Retina (tissue), 1 donor: ENCODE data around the gene PLXND1.

Experiments
- DNase-seq: peaks from one replicate; pipeline ENCODE4 v3.0.0-alpha.2; 2016

Gene PLXND1

DNA sequence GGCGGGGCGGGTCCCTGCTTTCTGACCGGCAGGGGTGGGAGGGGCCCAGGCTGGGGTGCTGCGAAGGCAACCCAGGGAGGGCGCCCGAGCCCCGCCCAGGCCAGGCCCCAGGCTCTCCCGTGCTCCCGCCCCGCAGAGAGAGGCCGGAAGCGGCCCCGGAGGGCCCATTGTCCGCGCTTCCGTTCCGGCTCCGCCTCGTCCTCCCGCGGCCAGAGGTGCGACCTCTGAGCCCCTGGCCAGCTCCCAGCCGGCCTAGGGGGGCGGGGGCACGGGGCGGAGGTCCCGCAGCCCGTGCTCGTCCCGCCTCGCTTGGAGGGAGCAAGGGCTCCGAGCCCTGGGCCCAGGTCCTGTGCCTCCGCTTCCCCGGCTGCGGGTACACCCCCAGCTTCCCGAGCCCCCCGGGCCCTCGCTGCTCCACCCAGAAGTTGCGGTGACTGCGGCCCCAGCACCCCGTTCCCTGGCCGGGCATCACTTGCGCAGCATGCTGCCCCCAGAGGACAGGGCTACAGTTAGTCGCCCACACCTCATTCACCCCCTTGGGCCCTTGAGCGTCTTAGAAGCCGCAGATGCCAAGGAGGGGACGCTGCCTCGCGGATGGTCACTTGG, 20.4 kb upstream of the PLXND1 start:
- DNase-seq = peak; percentile 81

DNA sequence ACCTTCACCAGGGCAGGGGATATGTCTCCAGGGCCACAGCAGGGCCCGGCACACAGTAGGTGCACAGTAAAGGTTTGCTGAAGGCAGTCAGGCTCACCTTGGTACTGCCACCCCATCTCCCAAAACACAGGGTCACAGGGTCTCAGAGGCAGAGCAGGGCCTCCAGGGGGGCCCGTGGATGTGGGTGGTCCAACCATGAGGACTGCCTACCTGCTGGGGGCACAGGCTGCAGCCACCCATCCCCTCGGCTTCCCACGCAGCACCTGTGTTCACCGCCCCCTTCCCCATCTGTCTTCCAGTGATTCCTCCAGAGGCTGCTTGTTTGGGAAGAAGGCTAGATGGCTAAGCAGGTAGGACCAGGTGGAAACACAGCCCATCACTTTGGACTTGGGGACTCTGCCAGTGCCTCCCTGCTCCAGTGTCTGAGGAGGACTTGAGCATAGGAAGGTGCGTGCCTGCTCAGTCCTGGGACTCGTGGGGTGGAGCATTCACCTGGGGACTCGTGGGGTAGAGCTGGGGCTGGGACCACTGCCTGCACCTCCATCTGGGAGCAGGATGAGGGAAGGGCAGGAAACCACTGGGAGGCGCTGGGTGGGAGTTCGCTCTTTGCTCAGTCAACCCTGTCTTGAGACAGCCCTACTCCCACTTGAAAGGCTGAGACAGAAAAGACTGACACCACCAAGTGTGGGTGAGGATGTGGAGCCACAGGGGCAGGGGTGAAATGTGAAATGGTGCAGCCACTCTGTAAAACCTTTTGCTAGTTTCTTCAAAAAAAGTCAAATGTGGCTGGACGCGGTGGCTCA, 18.8 kb upstream of the PLXND1 start:
- DNase-seq = no peak

DNA sequence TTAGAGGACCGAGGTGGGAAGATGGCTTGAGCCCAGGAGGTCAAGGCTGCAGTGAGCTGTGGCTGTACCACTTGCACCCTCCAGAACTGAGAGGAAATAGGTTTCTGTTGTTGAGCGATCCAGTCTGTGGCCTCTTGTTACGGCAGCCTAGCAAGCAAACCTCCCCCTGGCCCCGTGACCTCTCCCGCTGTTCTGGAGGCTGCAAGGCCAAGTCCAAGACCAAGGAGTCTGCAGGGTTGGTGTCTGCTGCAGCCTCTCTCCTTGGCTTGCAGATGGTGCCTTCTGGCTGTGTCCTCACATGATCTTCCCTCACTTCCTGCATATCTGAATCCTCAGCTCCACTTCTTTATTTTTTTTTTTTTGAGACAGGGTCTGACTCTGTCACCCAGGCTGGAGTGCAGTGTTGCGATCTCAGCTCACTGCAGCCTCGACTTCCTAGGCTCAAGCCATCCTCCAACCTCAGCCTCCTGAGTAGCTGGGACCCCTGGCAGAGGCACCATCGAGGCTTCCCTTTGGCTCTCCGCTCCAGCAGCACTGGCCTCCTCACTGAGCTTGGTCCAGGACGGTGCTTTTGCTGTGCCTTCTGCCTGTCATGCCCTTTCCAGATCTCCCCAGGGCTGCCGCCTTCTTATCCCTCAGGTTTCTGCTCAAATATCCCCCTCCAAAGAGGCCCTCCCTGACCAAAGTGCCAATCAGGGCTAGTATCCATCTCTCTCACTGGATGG, 18.0 kb upstream of the PLXND1 start:
- no peak for DNase-seq

DNA sequence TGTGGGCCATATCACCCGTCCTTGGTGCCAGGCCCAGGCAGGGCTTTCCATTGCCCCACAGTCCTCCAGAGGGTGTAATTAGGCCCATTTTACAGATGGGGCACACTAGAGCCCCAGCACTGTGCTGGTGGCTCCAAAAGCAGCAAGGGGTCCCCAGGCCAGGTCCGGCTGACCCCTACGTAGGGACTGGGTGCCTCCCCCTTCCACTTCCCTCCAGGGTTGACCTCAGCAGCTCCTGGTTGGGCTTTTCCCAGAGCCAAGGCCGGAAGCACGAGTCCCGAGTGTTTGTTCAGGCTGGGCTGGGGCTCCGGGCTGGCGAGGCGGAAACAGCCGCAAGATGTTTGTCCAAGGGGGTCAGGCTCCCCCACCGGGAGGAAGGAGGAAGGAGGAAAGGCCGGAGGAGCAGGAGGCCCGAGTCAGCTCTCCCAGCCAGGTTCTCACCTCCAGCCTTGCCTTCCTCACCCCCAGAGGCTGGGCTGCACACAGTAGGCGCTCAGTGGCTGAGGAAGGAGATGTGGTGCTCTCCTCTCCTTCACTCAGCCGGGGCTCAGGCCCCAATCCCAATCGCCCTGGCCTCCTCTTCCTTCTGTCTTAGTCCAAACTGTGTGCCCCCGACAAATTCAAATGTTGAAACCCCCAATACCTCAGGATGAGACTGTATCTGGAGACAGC, 17.1 kb upstream of the PLXND1 start:
- DNase-seq = no peak

DNA sequence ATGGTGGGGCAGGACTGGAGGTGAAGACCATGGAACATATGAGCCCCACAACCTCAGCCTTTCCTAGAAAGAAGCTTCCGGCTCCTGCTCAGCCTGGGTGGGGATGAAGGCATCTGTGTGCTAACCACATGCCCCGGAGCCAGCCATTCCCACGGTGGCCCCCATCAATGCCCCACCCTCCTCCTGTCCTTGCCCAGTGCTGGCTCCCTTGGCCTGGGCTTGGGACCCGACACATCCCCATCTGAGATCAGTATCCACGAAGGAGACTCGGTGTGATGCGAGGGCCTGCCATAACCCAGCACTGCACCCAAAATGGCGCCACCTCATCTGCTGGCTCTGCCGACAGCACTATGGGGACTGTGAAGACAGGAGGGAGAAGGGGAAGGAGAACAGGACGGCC, 16.5 kb upstream of the PLXND1 start:
- DNase-seq = no peak

DNA sequence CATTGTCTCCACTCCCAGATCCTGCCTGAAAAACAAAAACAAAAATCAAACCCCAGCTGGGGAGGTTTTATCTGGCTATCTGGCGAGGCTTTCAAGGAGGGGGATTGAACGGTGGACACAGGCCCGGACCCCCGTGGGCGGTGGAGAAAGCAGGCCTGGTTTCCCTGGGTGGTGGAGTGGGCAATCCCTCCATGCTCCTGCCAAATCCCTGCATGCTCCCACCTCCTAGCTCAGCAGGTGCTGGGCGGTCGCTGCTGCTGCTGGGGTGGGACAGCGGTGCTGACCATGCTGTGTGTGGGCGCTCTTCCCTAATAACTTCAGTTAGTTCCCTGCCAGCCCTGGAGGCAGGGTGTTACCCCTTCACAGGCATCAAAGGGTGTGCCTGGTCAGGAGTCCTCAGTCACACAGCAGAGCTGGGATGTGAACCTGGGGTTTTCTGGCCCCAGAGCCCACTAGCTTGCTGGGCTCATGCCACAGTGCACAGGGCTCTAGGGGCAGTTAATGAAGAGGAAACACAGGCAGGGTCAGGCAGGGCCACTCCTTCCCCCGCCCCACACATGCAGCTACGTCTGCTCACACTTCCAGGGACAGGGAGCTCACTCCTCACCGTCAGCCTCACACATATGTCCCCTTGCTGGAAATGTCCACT, 15.9 kb upstream of the PLXND1 start:
- DNase-seq = no peak

DNA sequence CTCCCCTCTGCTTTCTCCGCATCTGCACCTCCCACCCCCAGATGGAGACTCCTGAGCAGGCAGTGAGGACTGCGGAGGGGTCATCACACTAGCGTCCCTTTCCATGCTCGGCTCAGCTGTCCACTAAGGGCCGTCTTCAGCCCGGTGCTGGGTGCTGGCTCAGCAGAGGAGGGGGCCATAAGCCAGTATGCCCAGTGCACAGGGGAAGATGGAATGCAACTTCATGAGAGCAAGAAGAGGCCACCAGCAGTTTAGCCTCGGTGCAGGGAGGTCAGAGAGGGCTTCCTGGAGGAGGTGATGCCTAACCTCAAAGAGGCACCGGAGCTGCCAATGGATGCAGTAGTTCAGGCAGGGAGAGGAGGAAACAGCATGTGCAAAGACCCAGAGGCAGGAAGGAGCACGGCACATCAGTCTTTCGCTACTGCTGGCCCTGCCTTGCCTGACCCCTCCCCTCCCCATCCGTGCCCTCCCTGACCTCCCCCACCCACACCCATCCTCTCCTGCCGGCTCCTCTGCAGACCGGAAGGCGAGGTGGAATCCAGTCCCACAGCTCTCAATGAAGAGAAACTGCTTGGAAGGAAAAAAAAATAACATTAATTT, 15.2 kb upstream of the PLXND1 start:
- DNase-seq = no peak

DNA sequence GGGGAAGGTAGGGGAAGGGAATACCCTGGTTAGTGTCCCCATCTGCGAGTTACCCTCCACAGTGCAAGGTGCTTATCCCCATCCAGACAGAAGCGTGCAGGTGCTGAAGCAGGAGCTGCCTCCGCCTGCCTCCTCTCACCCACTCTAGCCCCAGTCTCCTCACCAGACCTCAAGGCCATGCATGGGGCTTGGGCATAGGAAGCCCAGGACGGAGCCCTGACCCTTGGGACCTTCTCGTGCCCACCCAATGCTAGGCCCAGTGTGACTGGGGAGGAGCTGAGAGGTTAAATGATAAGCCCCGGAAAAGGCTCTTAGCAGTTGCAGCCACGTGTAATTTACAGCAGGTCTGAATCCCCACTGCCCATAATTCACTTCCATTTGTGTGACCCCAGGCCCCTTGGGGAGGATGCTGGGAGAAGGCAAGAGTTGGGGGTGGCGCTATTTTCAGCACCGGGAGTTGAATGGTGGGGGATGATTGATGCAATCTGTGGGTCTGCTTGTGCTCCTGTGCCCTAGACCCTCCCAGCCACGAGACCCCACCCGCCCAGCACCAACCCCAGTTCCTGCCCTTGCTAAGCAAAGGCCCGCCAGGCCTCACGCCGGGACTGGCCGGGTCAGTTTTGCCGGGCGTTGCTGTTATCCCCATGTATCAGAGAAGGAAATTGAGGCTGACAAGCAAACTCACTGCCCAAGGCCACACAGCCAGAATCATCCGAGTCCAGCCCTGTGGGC, 14.5 kb upstream of the PLXND1 start:
- no peak for DNase-seq

DNA sequence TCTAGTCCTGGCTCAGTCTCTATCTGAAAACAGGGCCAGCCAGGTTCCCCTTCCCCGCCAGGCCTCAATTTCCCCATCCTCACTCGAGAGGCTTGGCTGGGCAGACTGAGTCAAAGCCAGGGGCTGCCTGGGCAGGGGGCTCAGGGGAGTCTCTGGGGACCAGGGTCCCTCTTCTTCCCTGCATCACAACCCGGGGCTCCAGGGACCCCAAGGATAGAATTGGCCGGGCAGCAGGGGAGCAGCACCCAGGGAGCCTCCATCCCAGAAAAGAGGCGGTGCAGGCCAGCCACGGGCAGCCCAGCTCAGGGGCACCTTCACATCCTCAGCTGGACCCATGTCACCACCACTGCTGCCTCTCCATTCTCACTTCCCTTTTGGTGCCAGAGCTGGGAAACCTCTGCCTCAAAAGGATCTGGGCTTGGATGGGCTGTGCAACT, 13.3 kb upstream of the PLXND1 start:
- DNase-seq = no peak

DNA sequence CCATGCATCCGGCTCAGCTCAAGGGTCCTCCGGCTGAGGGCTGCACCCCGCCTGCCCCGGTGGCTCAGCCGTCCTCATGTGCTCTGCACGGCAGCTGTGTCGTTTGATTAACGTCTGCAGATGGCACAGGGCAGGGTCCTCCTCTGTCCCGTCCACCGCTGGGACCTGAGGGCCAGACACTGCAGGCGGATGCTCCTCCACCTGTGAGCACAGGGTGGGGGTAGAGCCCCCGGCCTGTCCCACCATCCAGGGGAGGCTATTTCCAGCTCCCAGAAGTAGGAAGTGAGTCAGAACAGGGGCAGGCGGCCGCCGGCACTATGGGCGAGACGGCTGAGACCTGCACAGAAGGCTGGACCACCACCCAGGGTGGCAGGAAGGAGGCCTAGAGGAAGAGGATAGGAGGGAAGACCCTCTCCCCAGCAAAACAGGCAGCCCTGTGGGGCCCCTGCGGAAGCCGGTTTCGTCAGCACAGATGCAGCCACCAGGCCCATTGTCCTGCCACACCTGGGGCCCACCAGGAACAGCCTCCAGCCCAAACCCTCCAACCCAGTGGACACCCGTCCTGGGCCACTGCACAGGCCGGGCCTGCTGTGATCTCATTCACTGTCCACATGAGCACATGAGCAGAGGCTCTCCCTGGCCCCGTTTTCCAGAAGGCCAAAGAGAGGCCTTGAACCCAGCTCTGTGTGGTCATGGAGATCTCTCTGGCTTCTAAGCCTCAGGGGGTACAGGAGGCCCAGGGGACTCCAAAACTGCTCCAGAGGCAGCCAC, 12.6 kb upstream of the PLXND1 start:
- DNase-seq = no peak

DNA sequence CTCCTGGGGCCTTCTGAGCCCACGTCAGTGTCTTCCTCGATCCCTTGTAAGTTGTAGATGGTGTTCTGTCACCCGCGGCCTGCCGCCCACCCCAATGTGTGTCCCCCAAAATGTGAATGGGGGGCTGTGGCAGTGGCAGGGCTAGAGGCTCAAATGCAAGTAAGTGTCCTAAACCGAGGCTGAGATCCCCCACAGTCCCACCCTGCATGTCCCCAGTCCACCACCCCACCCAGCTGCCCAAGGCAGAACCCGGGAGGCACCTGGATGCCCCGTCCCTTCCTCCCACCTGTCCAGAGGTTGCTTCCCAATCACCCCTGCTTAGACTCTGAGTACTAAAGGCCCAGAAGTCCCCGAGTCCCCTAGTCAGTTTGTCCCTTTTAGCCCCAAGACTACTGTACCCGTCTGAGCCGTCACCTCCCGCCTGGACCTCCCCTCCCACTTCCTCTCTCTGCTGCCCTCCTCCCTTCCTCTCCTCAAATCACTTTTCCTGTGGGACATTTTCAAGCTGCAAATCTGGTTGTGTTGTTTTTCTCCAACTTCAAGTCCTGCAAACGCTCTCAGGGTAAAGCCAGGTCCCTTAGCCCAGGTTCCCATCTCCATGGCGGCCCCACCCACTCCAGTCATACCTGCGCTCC, 11.8 kb upstream of the PLXND1 start:
- no peak for DNase-seq

DNA sequence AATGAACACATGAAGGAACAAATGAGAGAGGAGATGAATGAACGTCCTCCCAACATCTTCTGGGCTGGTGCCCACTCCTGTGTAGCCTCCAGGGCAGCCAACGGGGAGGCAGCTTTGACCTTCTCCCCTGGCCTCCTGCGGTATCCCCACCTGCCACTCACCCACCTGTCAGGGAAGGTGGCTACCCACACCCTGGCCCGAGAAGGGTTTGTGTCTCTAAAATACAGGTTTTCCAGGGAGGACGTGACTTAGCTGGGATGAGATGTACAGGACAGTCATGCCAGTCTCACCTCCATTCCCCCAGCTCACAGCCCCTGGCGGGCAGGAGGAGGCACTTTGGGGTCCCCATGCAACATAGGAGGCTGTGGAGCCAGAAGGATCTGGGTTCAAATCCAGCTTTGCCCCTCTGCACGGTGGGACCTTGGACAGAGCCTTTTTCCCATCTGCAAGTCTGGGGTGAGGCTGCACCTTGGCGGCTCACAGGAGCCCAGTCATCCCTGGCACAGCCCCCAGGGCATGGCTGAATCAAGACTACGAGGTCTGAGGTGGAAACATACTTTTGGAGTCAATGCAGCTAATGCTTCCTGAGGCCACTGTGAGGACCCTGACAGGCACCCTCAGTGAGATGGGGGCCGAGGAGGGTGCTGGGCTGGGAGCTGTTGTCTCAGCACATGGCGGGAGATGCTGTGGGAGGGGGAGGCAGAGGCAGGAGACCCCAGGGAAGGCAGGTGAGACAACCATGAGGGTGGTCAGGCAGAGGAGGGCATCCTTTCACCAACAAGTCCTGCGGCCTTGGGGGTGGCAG, 11.1 kb upstream of the PLXND1 start:
- DNase-seq = no peak

DNA sequence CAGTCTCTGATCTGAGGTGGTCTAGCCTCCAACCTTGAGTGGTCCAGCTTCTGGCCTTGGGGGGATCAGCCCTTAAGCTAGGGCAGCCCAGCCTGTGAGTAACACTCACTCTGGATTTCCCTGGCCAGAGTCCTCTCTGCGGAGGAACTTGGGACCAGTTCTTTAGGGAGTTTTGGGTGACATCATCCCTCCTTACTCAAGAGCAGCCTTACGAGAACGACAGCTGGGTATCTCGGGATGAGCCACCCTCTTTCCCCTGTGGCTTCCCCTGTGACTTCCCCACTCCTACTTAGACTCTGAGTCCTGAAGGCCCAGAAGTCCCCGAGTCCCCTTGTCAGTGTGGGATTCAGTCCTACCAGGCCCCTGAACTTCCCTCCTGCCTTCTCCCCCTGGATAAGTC, 10.2 kb upstream of the PLXND1 start:
- no peak for DNase-seq

DNA sequence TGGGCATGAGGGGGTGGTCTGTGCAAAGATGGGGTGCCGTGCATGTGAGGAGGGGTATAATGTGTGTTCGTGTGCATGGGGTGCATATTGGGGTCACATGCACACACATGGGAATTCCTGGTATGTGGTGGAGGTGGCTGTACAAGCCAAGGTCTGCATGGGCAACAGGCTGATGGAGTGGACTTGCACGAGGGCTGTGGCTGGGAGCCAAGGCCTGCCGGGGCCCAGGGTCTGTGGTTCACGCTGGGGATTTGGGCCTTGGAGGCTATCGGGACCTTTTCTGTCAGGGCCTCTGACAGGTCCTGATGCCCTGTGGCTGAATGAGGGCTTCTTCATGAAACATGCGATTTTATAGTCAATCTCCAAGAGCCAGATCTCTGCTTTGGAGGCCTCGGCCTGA, 9.8 kb upstream of the PLXND1 start:
- DNase-seq = no peak

DNA sequence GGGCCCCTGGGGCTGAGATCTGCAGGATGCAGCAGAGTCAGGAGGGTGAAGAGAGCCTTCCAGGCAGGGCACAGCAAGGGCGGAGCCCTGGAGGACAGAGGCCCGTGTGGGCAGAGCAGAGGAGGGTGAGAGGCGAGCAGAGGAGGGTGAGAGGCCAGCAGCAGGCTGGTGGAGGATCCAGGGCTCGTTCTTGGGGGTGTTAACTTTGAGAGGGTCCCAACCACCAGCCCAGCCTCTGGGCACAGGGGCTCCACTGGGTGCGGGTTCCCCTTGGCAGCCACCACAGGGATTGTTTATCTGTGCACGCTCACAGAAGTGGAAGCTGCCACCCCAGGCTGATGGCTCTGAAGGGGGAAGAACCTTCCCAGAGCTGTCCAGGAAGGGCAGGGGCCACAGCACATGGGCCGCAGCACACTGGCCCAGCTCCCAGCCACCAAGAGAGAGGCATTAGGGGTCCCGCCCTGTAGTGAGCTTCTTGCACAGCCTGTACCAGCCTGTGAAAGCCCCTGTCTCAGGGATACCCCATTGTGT, 9.3 kb upstream of the PLXND1 start:
- DNase-seq = no peak

DNA sequence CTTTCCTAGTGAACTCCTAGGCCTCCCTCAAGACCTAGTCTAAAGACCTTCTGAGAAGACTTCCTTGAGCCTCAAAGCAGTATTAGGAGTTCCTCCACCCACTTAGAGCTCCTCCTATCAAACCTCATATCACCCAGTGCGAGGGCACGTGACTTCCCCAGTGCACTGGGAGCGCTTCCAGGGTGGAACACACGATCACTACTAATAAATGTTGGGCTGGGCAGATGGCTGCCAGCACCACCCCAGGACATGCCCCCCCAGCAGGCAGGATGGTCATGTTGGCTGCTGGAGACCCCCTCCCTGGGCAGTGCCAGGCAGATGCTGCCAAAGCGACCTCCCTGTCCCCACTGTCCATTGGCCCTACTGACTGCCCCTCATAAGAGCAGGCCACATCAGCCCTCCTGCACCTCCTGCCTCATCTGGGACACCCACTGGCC, 8.5 kb upstream of the PLXND1 start:
- no peak for DNase-seq

DNA sequence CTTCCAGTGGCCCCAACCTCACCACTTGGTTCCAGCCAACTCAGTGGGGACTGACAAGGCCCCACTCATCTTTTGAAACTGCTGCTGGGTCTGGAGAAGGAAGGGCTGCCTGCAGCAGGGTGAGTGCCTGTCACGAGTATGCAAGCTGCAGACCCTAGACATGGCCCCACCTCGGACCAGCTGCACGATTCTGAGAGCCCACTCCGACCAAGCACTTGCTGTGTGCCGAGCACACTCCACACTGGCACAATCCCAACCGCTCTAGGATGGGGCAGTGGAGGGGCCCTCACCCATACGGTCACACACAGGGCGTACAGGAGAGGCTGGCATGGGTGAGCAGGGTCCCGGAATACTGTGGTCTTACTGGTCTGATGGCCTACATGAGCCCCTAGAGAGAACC, 8.0 kb upstream of the PLXND1 start:
- DNase-seq = no peak

DNA sequence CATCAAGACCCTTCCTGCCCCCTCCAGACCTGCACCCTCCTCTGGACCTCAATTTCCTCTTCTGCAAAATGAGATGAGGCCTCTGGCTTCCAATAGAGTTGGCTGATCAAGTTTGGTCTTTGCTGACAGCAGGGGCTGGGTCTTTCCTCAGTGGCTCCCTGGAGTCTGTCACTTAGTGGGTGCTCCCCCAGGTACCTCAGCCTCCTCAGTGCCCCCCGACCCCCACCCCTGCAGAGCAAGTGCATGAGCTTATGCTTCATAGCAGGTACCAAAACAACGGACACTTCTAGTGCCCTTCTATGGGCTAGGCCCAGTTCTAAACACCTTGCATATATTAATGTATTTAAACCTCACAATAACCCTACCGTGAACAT, 6.9 kb upstream of the PLXND1 start:
- no peak for DNase-seq
